Measurements from ENCODE around the gene IMPACT. TPM values are rescaled to one million over a fixed set of nuclear protein-coding genes. Genes with fewer than 3 reads are reported as not detected.

IMPACT gene
- total and polyA plus RNA-seq, 2 of the 4 experiments (the other 2 are of a cell fraction), result 11.8 to 13.8 TPM

GRCh38 chr18:24413148-24413547 is 13.3 kb upstream of the IMPACT start:
- Histone ChIP-seq H4K5ac (ENCODE audit: low read depth, low read length) (no peak overlapping the region), H3K4ac (ENCODE audit: low read depth, low read length) (no peak overlapping the region), H2AK5ac (ENCODE audit: low read depth, low read length) (no peak overlapping the region), H3K18ac (ENCODE audit: low read depth, low read length) (no peak overlapping the region), H3K27me3 (ENCODE audit: control insufficient read depth, insufficient read depth, low read length) (peaks cover 15% of the 10 kb centered on the region), H3K4me3 (ENCODE audit: insufficient read depth, low read depth, low read length) (no peak overlapping the region), H2BK120ac (ENCODE audit: low read depth, low read length) (no peak overlapping the region), H2BK5ac (ENCODE audit: low read depth, low read length, poor library complexity, severe bottlenecking) (no peak overlapping the region), H4K20me1 (ENCODE audit: insufficient read depth, low read length) (no peaks in the 10 kb centered on the region), H3K4me2 (ENCODE audit: low read depth, low read length) (no peak overlapping the region), H3K9me1 (ENCODE audit: insufficient read depth, low read length) (0 out of 2 replicates have a peak, but pooled peaks cover 2% of the 10 kb centered on the region), H3K23ac (ENCODE audit: low read depth, low read length) (no peak overlapping the region), H3K9me3 (ENCODE audit: control insufficient read depth, insufficient read depth, low read length) (no peaks in the 10 kb centered on the region), H3K9ac (ENCODE audit: low read depth, low read length) (no peak overlapping the region), H3K56ac (ENCODE audit: extremely low read depth, insufficient read depth, low read length) (no peak overlapping the region), H3K79me1 (ENCODE audit: low read depth in 1 of 2, low read length in 2 of 2) (no peaks in the 10 kb centered on the region), H2BK20ac (ENCODE audit: low read depth, low read length) (no peak overlapping the region), H4K8ac (ENCODE audit: low read depth in 2 of 2, low read length in 2 of 2) (no peak overlapping the region), H2AFZ (replicated peaks; ENCODE audit: low read length, poor library complexity) (peak overlapping the region; percentile 40), H3K4me1 (ENCODE audit: control insufficient read depth, insufficient read depth, low read length) (no peaks in the 10 kb centered on the region), H2BK15ac (ENCODE audit: low read depth, low read length) (no peak overlapping the region), H2AK9ac (replicated peaks; ENCODE audit: low read depth, low read length, poor library complexity) (no peak overlapping the region), H3K27ac (ENCODE audit: insufficient read depth, low read length) (no peak overlapping the region), H4K91ac (ENCODE audit: insufficient read depth, low read depth, low read length) (no peak overlapping the region), H3K36me3 (ENCODE audit: control insufficient read depth, insufficient read depth, low read length) (no peaks in the 10 kb centered on the region), H3K14ac (replicated peaks; ENCODE audit: low read depth, low read length) (no peak overlapping the region)
- POLR2A ChIA-PET (ENCODE audit: unreplicated experiment), result no interaction called here
- in situ Hi-C loops (cut with MboI; ENCODE audit: low sequenced_read_pairs) (no loop called here), dilution Hi-C loops (cut with HindIII; ENCODE audit: low sequenced_read_pairs, unreplicated experiment) (no loop called here), intact Hi-C loops (cut with micrococcal nuclease) (loop anchor here (1.0 to 2.0 kb wide), 2 partner anchors 54 to 236 kb away; no protein-coding TSS in a partner anchor)
- DNase-seq (no peak), ATAC-seq (ENCODE audit: low read depth) (peak; percentile 71)
- BruUV-seq (replicated peaks), result no TSS peak
- TF ChIP-seq MAZ (IDR thresholded peaks at IDR 0.05; ENCODE audit: borderline replicate concordance, low read depth, low read length) (no peak), RAD21 (IDR thresholded peaks at IDR 0.05; ENCODE audit: low read length) (peak; percentile 54; the same call in 1 of the 2 replicates), CEBPB (IDR thresholded peaks at IDR 0.05; ENCODE audit: low read depth, low read length) (no peak), SMC3 (IDR thresholded peaks at IDR 0.05; ENCODE audit: low read depth, low read length) (peak; percentile 32; the same call in 1 of the 2 replicates)
- TF ChIP-seq, protein P1, sequence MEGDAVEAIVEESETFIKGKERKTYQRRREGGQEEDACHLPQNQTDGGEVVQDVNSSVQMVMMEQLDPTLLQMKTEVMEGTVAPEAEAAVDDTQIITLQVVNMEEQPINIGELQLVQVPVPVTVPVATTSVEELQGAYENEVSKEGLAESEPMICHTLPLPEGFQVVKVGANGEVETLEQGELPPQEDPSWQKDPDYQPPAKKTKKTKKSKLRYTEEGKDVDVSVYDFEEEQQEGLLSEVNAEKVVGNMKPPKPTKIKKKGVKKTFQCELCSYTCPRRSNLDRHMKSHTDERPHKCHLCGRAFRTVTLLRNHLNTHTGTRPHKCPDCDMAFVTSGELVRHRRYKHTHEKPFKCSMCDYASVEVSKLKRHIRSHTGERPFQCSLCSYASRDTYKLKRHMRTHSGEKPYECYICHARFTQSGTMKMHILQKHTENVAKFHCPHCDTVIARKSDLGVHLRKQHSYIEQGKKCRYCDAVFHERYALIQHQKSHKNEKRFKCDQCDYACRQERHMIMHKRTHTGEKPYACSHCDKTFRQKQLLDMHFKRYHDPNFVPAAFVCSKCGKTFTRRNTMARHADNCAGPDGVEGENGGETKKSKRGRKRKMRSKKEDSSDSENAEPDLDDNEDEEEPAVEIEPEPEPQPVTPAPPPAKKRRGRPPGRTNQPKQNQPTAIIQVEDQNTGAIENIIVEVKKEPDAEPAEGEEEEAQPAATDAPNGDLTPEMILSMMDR (conservative IDR thresholded peaks at IDR 0.05; ENCODE audit: low read depth, low read length), result peak; percentile 45
- CTCF ChIA-PET, result interaction anchor here (0.6 to 0.7 kb wide), 2 partner anchors 15 to 68 kb away, joined by 3 read pairs; partner anchors contain the start of gene OSBPL1A
- WGBS, 2 experiments (ENCODE audit: extremely low coverage in 2 of 2, insufficient read length in 1 of 2), result 64% methylated on average over 2 of the region's 2 CpGs; no CpG with 5 or more reads in 1 of the 2 experiments
